ENCODE results near the gene BCL7C. TPM values are rescaled to one million over a fixed set of nuclear protein-coding genes. Genes with fewer than 3 reads are reported as not detected.
A peak's percentile ranks its signal among the peaks of the same experiment; 100 is the strongest.

Gene BCL7C
- total RNA-seq, 2 experiments from 2014 or later = 17.8 to 19.1 TPM

- Histone ChIP-seq H3K36me3 (ENCODE audit: insufficient read depth, low read length) (peaks cover 11% of the 10 kb centered on the region), H3K9me3 (ENCODE audit: control insufficient read depth in 1 of 2, insufficient read depth in 1 of 2, low read length in 2 of 2) (no peaks in the 10 kb centered on the region), H3K4me1 (ENCODE audit: insufficient read depth, low read length) (peaks cover 37% of the 10 kb centered on the region), H3K4me3 (ENCODE audit: low read length) (peak overlapping the region; percentile 98), H3K27me3 (ENCODE audit: control insufficient read depth in 1 of 2, insufficient read depth in 2 of 2, low read length in 2 of 2) (no peaks in the 10 kb centered on the region), H3K27ac (ENCODE audit: low read depth in 1 of 2, low read length in 2 of 2) (peak overlapping the region; percentile 88 to 93)
- ChIA-PET POLR2A (interaction anchor here (0.6 to 4.2 kb wide), 24 partner anchors 8 to 504 kb away, joined by 3 to 93 read pairs (median 4); partner anchors contain the start of genes BCL7C, CTF1, FBXL19 and FUS), CTCF (interaction anchor here (3.2 to 5.7 kb wide), 2 partner anchors 27 to 31 kb away, joined by 25 to 47 read pairs; no protein-coding TSS in a partner anchor)
- peak overlapping the region; percentile 98 for H3K27ac Mint-ChIP-seq
- H3K4me1 Mint-ChIP-seq (ENCODE audit: low read depth) = peaks cover 30% of the 10 kb centered on the region
- H3K4me3 Mint-ChIP-seq = peak overlapping the region; percentile 96
- H3K9me3 Mint-ChIP-seq = no peaks in the 10 kb centered on the region
- peaks cover 43% of the 10 kb centered on the region for H3K36me3 Mint-ChIP-seq (ENCODE audit: low read depth)
- intact Hi-C loops (cut with DNase I, micrococcal nuclease) = loop anchor here (1.0 to 2.0 kb wide), 5 partner anchors 19 to 70 kb away; partner anchors contain the start of gene BCL7C (in 2 of the 2)
- H3K27me3 Mint-ChIP-seq = no peaks in the 10 kb centered on the region
- ATAC-seq (ENCODE audit: poor library complexity) = peak; percentile 80
- DNase-seq = peak; percentile 73 to 94 (median 88)
- TF ChIP-seq CTCF (IDR thresholded peaks at IDR 0.05) = no peak
Measured at GRCh38 chr16:30874821-30875717, 18.8 kb downstream of the BCL7C start.

GRCh38 chr16:30874244-30874820 lies 19.5 kb downstream of the BCL7C start:
- peak overlapping the region; percentile 98 for H3K27ac Mint-ChIP-seq

More at GRCh38 chr16:30874244-30874820, 19.5 kb downstream of the BCL7C start:
- intact Hi-C loops (cut with DNase I, micrococcal nuclease) = loop anchor here in 1 of 2 experiments (2.0 kb wide), 1 partner anchor 20 kb away; the partner anchor contains the start of gene BCL7C
- Histone ChIP-seq H3K9me3 (ENCODE audit: control insufficient read depth in 1 of 2, insufficient read depth in 1 of 2, low read length in 2 of 2) (no peaks in the 10 kb centered on the region), H3K36me3 (ENCODE audit: insufficient read depth, low read length) (peaks cover 7% of the 10 kb centered on the region), H3K27me3 (ENCODE audit: control insufficient read depth in 1 of 2, insufficient read depth in 2 of 2, low read length in 2 of 2) (no peaks in the 10 kb centered on the region), H3K27ac (ENCODE audit: low read depth in 1 of 2, low read length in 2 of 2) (peak overlapping the region; percentile 88 to 93), H3K4me1 (ENCODE audit: insufficient read depth, low read length) (peaks cover 37% of the 10 kb centered on the region), H3K4me3 (ENCODE audit: low read length) (peak overlapping the region; percentile 98)
- Mint-ChIP-seq H3K4me1 (ENCODE audit: low read depth) (peaks cover 30% of the 10 kb centered on the region), H3K9me3 (no peaks in the 10 kb centered on the region), H3K36me3 (ENCODE audit: low read depth) (peaks cover 42% of the 10 kb centered on the region), H3K4me3 (peak overlapping the region; percentile 96), H3K27me3 (no peaks in the 10 kb centered on the region)
- ChIA-PET POLR2A (interaction anchor here (0.6 to 4.2 kb wide), 20 partner anchors 9 to 504 kb away, joined by 3 to 93 read pairs (median 4); partner anchors contain the start of genes BCL7C, CTF1, FBXL19 and FUS), CTCF (interaction anchor here (3.2 to 5.7 kb wide), 2 partner anchors 28 to 30 kb away, joined by 25 to 47 read pairs; no protein-coding TSS in a partner anchor)
- DNase-seq = no peak
- ATAC-seq (ENCODE audit: poor library complexity) = no peak
- TF ChIP-seq CTCF (IDR thresholded peaks at IDR 0.05) = no peak
